Fibroblast of skin of abdomen (primary cell): ENCODE measurements around the gene SPESP1.

ENCODE experiments used
- DNase-seq: peaks from one replicate; pipeline ENCODE4 v3.0.0-alpha.2; 2013

The SPESP1 gene

DNA sequence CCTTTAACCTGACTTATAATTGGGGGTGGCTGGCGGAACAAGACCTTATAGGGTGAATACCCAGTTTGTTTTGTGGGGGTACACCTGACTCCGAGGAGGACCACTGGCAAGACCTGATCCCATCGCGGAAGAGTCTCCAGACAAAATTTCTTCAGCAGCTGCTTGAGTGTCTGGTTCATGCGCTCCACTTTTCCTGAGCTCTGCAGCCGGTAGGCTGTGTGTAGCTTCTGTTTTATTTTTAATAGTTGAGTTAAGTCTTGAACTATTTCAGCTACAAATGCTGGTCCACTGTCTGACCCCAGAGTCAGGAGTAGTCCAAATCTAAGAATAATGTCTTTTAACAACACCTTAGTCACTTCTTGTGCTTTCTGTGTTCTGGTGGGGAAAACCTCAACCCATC is 63.0 kb downstream of the SPESP1 start:
- DNase-seq, result no peak

DNA sequence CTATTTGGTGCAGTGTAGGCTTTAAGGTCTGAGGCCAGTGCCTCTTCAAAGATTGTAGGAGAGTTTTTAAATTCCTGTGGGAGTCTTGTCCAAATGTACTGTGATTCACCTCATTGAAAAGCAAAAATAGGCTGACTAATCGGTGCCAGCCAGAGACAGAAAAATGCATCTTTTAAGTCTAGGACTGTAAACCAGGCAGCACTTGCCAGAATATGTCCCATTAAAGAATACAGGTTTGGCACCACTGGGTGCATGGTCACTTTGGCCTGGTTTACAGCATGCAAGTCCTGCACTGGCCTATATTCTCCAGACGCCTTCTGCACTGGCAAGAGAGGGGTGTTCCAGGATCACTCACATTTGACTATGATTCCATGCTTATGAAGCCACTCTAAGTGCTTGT is 63.8 kb downstream of the SPESP1 start:
- DNase-seq, result peak; percentile 60

DNA sequence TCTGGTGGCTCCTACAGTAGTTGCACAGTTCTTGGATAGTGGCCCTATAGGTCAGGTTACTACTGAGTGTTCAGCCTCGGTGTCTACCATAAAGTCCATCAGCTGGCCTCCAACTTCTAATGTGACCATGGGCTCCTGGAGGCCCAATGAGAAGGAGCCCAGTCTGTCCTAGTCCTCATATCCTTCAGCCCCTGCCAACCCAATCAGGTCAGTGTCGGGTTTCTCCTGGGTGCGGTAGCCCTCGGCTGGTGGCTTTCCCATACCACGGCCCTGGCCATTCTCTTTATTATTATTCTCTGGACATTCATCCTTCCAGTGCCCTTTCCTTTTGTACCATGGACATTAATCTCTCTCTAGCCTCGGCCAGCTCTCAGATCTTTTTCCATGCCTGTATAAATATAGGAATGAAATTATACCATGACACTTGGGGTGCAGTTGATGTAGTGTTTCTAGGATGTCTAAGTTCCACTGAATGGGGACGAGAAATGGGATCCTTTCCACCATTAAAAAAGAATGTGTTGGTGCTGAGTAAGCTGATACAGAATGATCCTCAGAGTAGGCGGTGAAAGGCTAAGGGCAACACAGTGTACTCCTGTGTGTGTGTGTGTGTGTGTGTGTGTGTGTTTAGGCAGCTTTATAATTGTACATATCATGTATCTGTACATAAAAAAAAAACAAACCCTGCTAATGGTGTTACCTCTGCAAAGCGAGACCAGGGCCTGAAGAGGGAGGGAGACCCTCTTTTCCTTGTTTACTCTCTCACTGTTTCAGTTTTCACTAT is 64.8 kb downstream of the SPESP1 start:
- DNase-seq, result no peak
